GM10266 (cell line): Measurements from ENCODE around the gene WDR19.
"Not testable (repeated sequence)": the region's sequence is repeated elsewhere in the genome, so short reads cannot be mapped to it uniquely, and the experiment has no call there.

ENCODE experiments used
- DNase-seq: peaks from one replicate; pipeline ENCODE4 v3.0.0; 2012; ENCODE audit errors: extremely low spot score
- TF ChIP-seq, protein P1 (sequence below): IDR thresholded peaks from 2 replicates; pipeline ENCODE4 v1.5.1; 2012; ENCODE audit warnings: mild to moderate bottlenecking, low read depth; ENCODE audit not compliant: control insufficient read depth, insufficient read depth; ENCODE audit errors: missing control alignments

WDR19 gene

DNA sequence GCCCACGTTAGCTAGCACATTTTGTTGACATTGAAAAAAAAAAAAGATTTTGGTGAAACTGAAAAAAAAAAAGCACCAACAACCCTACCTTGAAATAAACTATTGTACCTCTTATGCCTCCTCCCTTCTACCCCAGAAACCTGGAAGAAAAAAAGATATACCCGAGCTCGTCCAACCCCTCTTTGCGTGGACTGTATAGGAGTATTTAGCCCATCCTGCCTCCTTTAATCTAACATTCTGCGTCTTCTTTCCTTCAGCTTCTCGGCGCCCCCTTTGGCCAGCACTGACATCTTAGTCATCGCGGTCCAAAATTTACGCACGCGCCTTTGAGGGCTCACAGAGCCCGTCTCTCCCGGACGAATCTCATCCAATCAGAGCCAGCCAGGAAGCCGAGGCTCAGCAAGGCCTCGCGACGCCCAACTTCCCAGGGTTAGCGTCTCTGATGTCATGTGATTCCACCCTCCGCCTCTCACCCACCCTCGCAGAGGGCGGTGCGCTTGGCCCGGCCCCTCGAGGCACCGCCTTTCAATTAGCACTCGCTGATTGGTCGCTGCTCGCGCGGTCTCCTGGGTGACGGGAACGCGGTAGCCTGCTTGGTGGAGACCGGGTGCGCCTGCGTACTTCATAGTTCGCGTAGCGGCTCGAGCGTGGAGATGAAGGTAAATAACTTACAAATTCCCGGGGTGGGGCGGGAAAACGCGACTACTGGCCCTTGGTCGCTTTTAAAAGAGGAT, at the start of gene WDR19:
WDR19 (plus strand) TSS at position 625 of the 734 bp plus-strand sequence; CDS start at position 654, 29 bp downstream.
- TF ChIP-seq, protein P1, sequence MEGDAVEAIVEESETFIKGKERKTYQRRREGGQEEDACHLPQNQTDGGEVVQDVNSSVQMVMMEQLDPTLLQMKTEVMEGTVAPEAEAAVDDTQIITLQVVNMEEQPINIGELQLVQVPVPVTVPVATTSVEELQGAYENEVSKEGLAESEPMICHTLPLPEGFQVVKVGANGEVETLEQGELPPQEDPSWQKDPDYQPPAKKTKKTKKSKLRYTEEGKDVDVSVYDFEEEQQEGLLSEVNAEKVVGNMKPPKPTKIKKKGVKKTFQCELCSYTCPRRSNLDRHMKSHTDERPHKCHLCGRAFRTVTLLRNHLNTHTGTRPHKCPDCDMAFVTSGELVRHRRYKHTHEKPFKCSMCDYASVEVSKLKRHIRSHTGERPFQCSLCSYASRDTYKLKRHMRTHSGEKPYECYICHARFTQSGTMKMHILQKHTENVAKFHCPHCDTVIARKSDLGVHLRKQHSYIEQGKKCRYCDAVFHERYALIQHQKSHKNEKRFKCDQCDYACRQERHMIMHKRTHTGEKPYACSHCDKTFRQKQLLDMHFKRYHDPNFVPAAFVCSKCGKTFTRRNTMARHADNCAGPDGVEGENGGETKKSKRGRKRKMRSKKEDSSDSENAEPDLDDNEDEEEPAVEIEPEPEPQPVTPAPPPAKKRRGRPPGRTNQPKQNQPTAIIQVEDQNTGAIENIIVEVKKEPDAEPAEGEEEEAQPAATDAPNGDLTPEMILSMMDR, result peak; percentile 50
- peak; percentile 92 for DNase-seq

GRCh38 chr4:39133623-39134022, 48.7 kb upstream of the WDR19 start:
- TF ChIP-seq, protein P1, result no peak
- no peak for DNase-seq

DNA sequence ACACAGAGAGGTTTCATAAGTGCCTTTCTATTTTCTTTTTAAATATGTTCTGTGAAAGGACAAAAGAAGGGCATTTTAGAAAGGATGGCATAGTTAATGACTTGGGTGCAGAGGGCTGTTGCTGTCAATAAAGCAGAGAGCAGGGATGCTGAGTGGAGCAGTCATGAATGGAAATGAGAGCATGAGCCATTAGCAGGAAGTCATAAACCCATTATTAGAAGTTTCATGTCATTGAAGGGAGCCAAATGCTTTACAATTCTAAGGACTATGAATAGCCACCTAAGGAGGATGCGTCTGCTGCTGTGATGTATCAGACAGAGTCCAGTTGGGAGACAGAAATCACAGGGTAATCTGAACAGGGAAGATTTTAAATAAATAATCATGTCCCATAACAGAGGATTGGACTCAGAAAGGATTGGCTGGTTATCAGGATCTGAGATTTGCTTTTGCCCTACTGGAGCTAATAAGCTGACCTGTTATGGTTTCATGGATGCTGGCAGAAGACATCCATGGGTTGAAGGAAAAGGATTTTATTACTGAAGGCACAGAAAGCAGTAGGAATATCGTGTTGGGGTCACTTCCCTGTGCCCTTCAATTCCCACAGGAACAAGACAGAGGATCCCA, 47.5 kb upstream of the WDR19 start:
- peak; percentile 8 for DNase-seq
- TF ChIP-seq, protein P1, result no peak

GRCh38 chr4:39138227-39138626, 44.1 kb upstream of the WDR19 start:
- not testable (repeated sequence) for DNase-seq

- no peak for DNase-seq
These were observed 36.1 kb upstream of the WDR19 start for GRCh38 chr4:39146211-39146610.

DNA sequence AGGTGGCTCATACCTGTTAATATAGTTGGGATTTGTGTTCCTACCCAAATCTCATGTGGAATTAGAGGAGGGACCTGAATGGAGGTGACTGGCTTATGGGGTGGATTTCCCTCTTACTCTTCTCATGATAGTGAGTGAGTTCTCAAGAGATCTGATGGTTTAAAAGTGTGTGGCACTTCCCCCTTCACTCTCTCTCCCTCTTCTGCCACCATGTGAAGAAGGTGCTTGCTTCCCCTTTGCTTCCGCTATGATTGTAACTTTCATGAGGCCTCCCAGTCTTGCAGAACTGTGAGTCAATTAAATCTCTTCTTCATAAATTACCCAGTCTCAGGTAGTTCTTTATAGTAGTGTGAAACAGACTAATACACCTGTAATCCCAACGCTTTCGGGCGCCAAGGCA, 28.3 kb upstream of the WDR19 start:
- TF ChIP-seq, protein P1, result no peak
- DNase-seq, result no peak

More at GRCh38 chr4:39146211-39146610, 36.1 kb upstream of the WDR19 start:
- TF ChIP-seq, protein P1, result no peak

DNA sequence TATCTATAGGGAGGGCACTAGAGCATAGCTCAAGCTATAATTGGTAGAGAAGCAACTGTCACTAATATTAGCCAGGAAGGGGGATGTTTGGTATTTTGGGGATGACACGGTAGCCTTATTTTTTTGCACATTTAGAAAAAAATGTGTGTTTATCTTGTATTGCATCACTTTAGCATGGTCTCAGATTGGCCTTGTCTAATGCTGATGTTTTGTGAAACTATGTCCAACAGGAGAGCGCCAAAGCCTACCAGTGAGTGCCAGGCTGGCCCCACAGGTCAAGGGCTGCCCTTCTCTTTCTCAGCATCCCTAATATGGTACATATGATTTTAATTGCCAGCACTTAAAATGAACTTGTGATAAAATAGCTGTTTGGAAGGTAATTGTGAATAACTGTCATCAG, 24.8 kb upstream of the WDR19 start:
- TF ChIP-seq, protein P1, result no peak
- DNase-seq, result no peak
